ENCODE data around the gene HMMR. TPM values are rescaled to one million over a fixed set of nuclear protein-coding genes. Genes with fewer than 3 reads are reported as not detected.
"Not testable (repeated sequence)": the region's sequence is repeated elsewhere in the genome, so short reads cannot be mapped to it uniquely, and the experiment has no call there.

Gene HMMR
- total RNA-seq, 1 donor from 2014 or later, result 25.9 TPM

GRCh38 chr5:163535290-163535689, 74.9 kb downstream of the HMMR start:
- Mint-ChIP-seq H3K36me3 (no peaks in the 10 kb centered on the region), H3K27ac (no peak overlapping the region), H3K4me3 (no peak overlapping the region), H3K4me1 (ENCODE audit: unreplicated experiment) (peaks cover 14% of the 10 kb centered on the region), H3K9me3 (no peaks in the 10 kb centered on the region), H3K27me3 (peaks cover 32% of the 10 kb centered on the region)
- no peak for DNase-seq (ENCODE audit: extremely low spot score, unreplicated experiment)
- no peak for TF ChIP-seq CTCF (conservative IDR thresholded peaks at IDR 0.05)

GRCh38 chr5:163536442-163536841, 76.0 kb downstream of the HMMR start:
- not testable (repeated sequence) for H3K36me3 Mint-ChIP-seq; DNase-seq (ENCODE audit: extremely low spot score, unreplicated experiment); H3K9me3 Mint-ChIP-seq; H3K27ac Mint-ChIP-seq; H3K4me3 Mint-ChIP-seq
- H3K27me3 Mint-ChIP-seq, result peaks cover 29% of the 10 kb centered on the region
- H3K4me1 Mint-ChIP-seq (ENCODE audit: unreplicated experiment), result peaks cover 14% of the 10 kb centered on the region

- no peak overlapping the region for H3K4me3 Mint-ChIP-seq
- no peaks in the 10 kb centered on the region for H3K36me3 Mint-ChIP-seq
- H3K27me3 Mint-ChIP-seq, result peaks cover 7% of the 10 kb centered on the region
- no peaks in the 10 kb centered on the region for H3K4me1 Mint-ChIP-seq (ENCODE audit: unreplicated experiment)
- DNase-seq (ENCODE audit: extremely low spot score, unreplicated experiment), result no peak
- no peak for TF ChIP-seq CTCF (conservative IDR thresholded peaks at IDR 0.05)
- no peaks in the 10 kb centered on the region for H3K9me3 Mint-ChIP-seq
- H3K27ac Mint-ChIP-seq, result no peak overlapping the region
Observed at GRCh38 chr5:163540696-163541095, 80.3 kb downstream of the HMMR start.

Other genes starting within 250 kb of the HMMR start
- gene CCNG1, start 23.0 kb upstream of the HMMR start, total RNA-seq (ENCODE audit: low replicate concordance), result 214 and 226 TPM in 2 replicates
- gene NUDCD2, start 530 bp upstream of the HMMR start, total RNA-seq (ENCODE audit: low replicate concordance), result 23.0 and 30.4 TPM in 2 replicates
- 41.2 and 56.4 TPM in 2 replicates for gene MAT2B, start 45.0 kb downstream of the HMMR start, total RNA-seq (ENCODE audit: low replicate concordance)